Lower lobe of right lung (tissue), 2 donors: Measurements from ENCODE around the gene HSP90AB1. TPM values are rescaled to one million over a fixed set of nuclear protein-coding genes. Genes with fewer than 3 reads are reported as not detected.

Experiments used
- ATAC-seq, 2 donors: fragments of 200-7000 bp; cut with Tn5 transposase; one replicate each; pipeline ENCODE4 v1.9.1; 2020 to 2022; ENCODE audit warnings: mild to moderate bottlenecking in 2 of 2, moderate library complexity in 2 of 2
- DNase-seq: peaks from one replicate; pipeline ENCODE4 v3.0.0-alpha.2; 2020
- H3K27ac ChIP-seq: fragments of 200-600 bp; one replicate; pipeline ENCODE4 v1.8.0; 2022
- H3K27me3 ChIP-seq: fragments of 200-600 bp; one replicate; pipeline ENCODE4 v1.8.0; 2022; ENCODE audit warnings: low read depth
- H3K36me3 ChIP-seq: fragments of 200-600 bp; one replicate; pipeline ENCODE4 v1.8.0; 2022; ENCODE audit warnings: mild to moderate bottlenecking
- H3K4me1 ChIP-seq: fragments of 200-600 bp; one replicate; pipeline ENCODE4 v1.8.0; 2022
- H3K4me3 ChIP-seq: fragments of 200-600 bp; one replicate; pipeline ENCODE4 v1.8.0; 2022; ENCODE audit warnings: mild to moderate bottlenecking
- H3K9me3 ChIP-seq: fragments of 200-600 bp; one replicate; pipeline ENCODE4 v1.8.0; 2022
- intact Hi-C: fragments of 100-400 bp; cut with DNase I; formaldehyde crosslinking; loops from one replicate; pipeline ENCODE4 v1.11.0; 2022
- total RNA-seq: library from RNA; stranded (reverse); fragmentation: NEBNext Ultra II Directional; extraction: Animal tissue kit (Norgen Biotek cat#: 25700); gene quantifications from one replicate; pipeline ENCODE4 v1.2.1, GENCODE V29; 2021
- TF ChIP-seq, protein P1 (sequence below): fragments of 200-600 bp; IDR thresholded peaks from one replicate; pipeline ENCODE4 v1.8.0; 2022; ENCODE audit warnings: antibody characterized with exemption, mild to moderate bottlenecking
- donor health status: DM: no; HTN: yes; CAD: no; lungs with severe emphysema.

Gene HSP90AB1
- total RNA-seq, 1 donor from 2014 or later, result 680 TPM

DNA sequence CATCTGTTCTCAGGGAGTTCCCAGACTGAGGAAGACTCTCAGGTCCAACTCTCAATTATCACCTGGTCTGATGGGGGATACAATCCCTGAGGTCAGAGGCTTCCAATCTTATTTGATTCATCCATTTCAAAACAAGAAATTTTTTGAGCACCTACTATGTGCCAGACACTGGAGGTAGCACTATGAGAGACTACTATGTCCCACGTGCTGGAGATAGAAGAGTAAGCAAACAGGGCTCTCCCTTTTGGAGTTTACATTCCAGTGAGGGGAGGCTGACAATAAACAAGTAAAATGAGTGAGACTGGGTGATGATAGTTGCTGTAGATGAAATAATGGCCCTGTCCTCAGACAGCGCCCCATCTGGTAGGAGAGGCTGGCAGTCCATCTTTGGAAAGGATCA lies 39.8 kb downstream of the HSP90AB1 start:
- Histone ChIP-seq H3K36me3 (no peaks in the 10 kb centered on the region), H3K4me1 (no peaks in the 10 kb centered on the region), H3K9me3 (no peaks in the 10 kb centered on the region), H3K27ac (no peak overlapping the region), H3K27me3 (peaks cover 38% of the 10 kb centered on the region), H3K4me3 (no peak overlapping the region)
- ATAC-seq, result no peak
- DNase-seq, result no peak
- intact Hi-C loops, result no loop called here
- TF ChIP-seq, protein P1, sequence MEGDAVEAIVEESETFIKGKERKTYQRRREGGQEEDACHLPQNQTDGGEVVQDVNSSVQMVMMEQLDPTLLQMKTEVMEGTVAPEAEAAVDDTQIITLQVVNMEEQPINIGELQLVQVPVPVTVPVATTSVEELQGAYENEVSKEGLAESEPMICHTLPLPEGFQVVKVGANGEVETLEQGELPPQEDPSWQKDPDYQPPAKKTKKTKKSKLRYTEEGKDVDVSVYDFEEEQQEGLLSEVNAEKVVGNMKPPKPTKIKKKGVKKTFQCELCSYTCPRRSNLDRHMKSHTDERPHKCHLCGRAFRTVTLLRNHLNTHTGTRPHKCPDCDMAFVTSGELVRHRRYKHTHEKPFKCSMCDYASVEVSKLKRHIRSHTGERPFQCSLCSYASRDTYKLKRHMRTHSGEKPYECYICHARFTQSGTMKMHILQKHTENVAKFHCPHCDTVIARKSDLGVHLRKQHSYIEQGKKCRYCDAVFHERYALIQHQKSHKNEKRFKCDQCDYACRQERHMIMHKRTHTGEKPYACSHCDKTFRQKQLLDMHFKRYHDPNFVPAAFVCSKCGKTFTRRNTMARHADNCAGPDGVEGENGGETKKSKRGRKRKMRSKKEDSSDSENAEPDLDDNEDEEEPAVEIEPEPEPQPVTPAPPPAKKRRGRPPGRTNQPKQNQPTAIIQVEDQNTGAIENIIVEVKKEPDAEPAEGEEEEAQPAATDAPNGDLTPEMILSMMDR, result no peak

DNA sequence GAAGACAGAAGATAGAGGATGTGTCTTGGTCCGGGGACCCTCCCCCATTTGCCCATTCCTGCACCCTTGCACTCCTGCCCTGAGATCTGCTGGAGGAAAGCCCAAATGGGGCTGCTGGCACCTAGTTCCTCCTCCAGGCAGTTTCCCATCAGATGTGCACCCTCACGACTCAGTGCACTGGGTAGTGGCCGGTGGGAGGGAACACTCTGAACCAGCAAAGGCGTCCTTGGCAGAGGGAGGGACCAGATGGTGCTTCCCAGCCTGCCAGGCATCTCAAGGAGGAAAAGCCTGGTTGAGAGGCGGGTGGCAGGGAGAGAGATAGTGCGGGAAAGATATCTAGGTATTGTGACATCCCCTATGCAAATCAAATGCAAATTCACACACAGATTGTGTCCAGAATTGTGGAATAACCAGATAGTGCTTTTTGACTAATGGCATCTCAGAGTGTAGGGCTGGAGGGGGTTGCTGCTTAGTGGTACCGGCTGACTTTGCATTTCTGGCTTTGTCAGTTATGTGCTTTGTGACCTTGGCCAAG lies 42.9 kb downstream of the HSP90AB1 start:
- Histone ChIP-seq H3K27ac (no peak overlapping the region), H3K9me3 (no peaks in the 10 kb centered on the region), H3K36me3 (no peaks in the 10 kb centered on the region), H3K27me3 (peaks cover 65% of the 10 kb centered on the region), H3K4me3 (no peak overlapping the region), H3K4me1 (no peaks in the 10 kb centered on the region)
- DNase-seq, result no peak
- TF ChIP-seq, protein P1, result no peak
- no peak for ATAC-seq
- intact Hi-C loops, result no loop called here

- intact Hi-C loops, result no loop called here
- Histone ChIP-seq H3K4me3 (no peak overlapping the region), H3K4me1 (peaks cover 2% of the 10 kb centered on the region), H3K36me3 (no peaks in the 10 kb centered on the region), H3K27me3 (peaks cover 85% of the 10 kb centered on the region), H3K9me3 (no peaks in the 10 kb centered on the region), H3K27ac (no peak overlapping the region)
- TF ChIP-seq, protein P1, result no peak
- ATAC-seq (no peak), DNase-seq (no peak)
Observed at GRCh38 chr6:44291841-44292240, 44.9 kb downstream of the HSP90AB1 start.

GRCh38 chr6:44292661-44293365 lies 45.9 kb downstream of the HSP90AB1 start:
- peaks cover 85% of the 10 kb centered on the region for H3K27me3 ChIP-seq
- H3K27ac ChIP-seq, result no peak overlapping the region
- peaks cover 12% of the 10 kb centered on the region for H3K4me1 ChIP-seq
- ATAC-seq (no peak), DNase-seq (no peak)
- intact Hi-C loops, result no loop called here
- TF ChIP-seq, protein P1, result no peak
- no peaks in the 10 kb centered on the region for H3K36me3 ChIP-seq
- no peak overlapping the region for H3K4me3 ChIP-seq
- no peaks in the 10 kb centered on the region for H3K9me3 ChIP-seq

GRCh38 chr6:44294832-44295791 lies 48.2 kb downstream of the HSP90AB1 start:
- TF ChIP-seq, protein P1, result no peak
- peaks cover 14% of the 10 kb centered on the region for H3K4me1 ChIP-seq
- H3K27me3 ChIP-seq, result peaks cover 79% of the 10 kb centered on the region
- H3K9me3 ChIP-seq, result no peaks in the 10 kb centered on the region
- ATAC-seq (no peak), DNase-seq (no peak)
- no peak overlapping the region for H3K4me3 ChIP-seq
- intact Hi-C loops, result no loop called here
- no peak overlapping the region for H3K27ac ChIP-seq
- H3K36me3 ChIP-seq, result peaks cover under 1% of the 10 kb centered on the region
